Erythroblast (primary cell): ENCODE data around the gene ZRSR2.

Source experiments
- GATA1 ChIP-seq: IDR thresholded peaks from 2 replicates; pipeline ENCODE4 v1.6.1; 2011; ENCODE audit warnings: low read depth, mild to moderate bottlenecking, control low read depth, low read length, moderate library complexity
- POLR2A ChIP-seq: IDR thresholded peaks from 2 replicates; pipeline ENCODE4 v1.6.1; 2011; ENCODE audit warnings: mild to moderate bottlenecking, low read length

- TF ChIP-seq POLR2A: no peak
- TF ChIP-seq GATA1: no peak
These were observed 26.1 kb downstream of the ZRSR2 start for GRCh38 chrX:15816438-15816809.
